Effector memory CD8-positive, alpha-beta T cell (primary cell): Measurements from ENCODE around the gene PIBF1.
A peak's percentile ranks its signal among the peaks of the same experiment; 100 is the strongest.
"Not testable (repeated sequence)": the region's sequence is repeated elsewhere in the genome, so short reads cannot be mapped to it uniquely, and the experiment has no call there.

Experiments used
- ATAC-seq: fragments of 150-1000 bp; cut with Tn5 transposase; replicated peaks from 2 replicates; pipeline ENCODE4 v1.10.0; 2021; ENCODE audit warnings: mild to moderate bottlenecking, moderate library complexity
- DNase-seq, 3 experiments: peaks; one replicate each; pipeline ENCODE4 v3.0.0; 2021
- H3K27ac Mint-ChIP-seq, 2 donors: one replicate each; pipeline ENCODE4 v1.8.0; 2022; ENCODE audit warnings: mild to moderate bottlenecking in 2 of 2, mixed read lengths in 2 of 2, moderate library complexity in 2 of 2
- H3K27me3 Mint-ChIP-seq, 2 donors: one replicate each; pipeline ENCODE4 v1.8.0; 2022; ENCODE audit warnings: mixed read lengths in 2 of 2
- H3K36me3 Mint-ChIP-seq: one replicate; pipeline ENCODE4 v1.8.0; 2022; ENCODE audit warnings: mild to moderate bottlenecking, moderate library complexity, mixed read lengths; ENCODE audit not compliant: insufficient read depth
- H3K4me1 Mint-ChIP-seq, 2 donors: one replicate each; pipeline ENCODE4 v1.8.0; 2022; ENCODE audit warnings: low read depth in 2 of 2, mixed read lengths in 2 of 2
- H3K4me3 Mint-ChIP-seq, 2 donors: one replicate each; pipeline ENCODE4 v1.8.0; 2022; ENCODE audit warnings: mild to moderate bottlenecking in 2 of 2, mixed read lengths in 2 of 2, moderate library complexity in 2 of 2
- H3K9me3 Mint-ChIP-seq, 2 donors: one replicate each; pipeline ENCODE4 v1.8.0; 2022; ENCODE audit warnings: mixed read lengths in 2 of 2

PIBF1 gene

DNA sequence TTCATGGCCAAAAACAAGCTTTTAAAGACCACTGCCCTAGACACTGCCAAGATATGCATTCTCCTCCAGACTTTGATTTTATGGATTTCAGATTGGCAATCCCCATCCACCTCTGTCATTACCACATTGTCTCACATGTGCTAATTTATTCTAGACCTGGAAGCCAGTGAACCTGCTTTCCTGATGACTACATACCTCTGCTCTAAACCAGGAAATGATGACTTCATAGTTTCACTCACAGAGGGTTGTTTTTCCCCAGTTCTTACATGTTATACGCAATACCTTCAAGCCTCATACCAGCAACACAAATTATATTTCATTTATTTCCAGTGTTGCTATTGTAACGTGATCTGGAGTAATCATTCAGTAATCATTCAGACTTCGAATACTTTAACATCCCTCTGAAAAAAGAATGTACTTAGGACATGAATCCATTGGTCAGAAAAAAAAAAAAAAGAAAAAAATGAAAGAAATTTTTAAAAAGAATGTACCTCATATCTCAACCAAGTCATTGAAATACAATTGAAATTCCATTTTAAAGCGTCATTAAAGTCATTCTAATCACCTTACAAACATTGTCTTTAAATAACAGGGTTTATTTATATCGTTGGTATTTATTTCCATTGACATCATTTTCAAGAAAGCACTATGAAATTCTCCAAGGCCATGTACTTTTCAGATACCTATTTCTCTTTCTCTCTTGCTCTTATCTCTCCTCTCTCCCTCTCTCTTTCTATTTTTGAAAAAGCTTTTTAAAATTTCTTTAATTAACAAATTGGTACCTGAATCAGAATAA, 243.5 kb downstream of the PIBF1 start:
- Mint-ChIP-seq H3K9me3 (no peaks in the 10 kb centered on the region), H3K36me3 (peaks cover 6% of the 10 kb centered on the region), H3K4me1 (no peaks in the 10 kb centered on the region), H3K27me3 (no peaks in the 10 kb centered on the region), H3K4me3 (no peak overlapping the region), H3K27ac (peak overlapping the region in 1 of 2 donors; percentile 42)
- no peak for DNase-seq
- ATAC-seq: no peak

- no peak for ATAC-seq
- no peaks in the 10 kb centered on the region for H3K4me1 Mint-ChIP-seq
- H3K9me3 Mint-ChIP-seq: no peaks in the 10 kb centered on the region
These were observed 253.0 kb downstream of the PIBF1 start for GRCh38 chr13:73034901-73035300.

DNA sequence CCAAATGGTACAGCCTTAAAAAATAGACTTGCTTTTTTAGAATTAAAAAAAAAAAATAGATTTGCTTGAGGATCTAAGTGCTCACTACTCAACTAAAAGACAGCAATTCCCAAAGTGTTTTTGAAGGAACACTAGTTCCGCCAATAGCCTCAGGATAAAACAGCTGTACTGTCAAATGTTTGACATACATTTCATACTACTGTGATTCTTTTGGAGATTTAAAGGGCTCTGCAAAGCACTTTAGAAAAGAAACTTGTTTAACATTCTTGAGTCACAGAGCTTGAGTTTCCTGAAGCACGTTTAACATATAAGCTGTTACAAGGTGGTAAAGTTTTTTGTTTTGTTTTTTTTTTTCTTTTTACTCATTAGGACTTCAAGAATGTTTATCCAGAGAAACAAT, 253.7 kb downstream of the PIBF1 start:
- no peak for ATAC-seq
- H3K4me3 Mint-ChIP-seq: no peak overlapping the region
- no peaks in the 10 kb centered on the region for H3K27me3 Mint-ChIP-seq
- no peak overlapping the region for H3K27ac Mint-ChIP-seq
- no peaks in the 10 kb centered on the region for H3K36me3 Mint-ChIP-seq
- no peak for DNase-seq
- no peaks in the 10 kb centered on the region for H3K9me3 Mint-ChIP-seq
- no peaks in the 10 kb centered on the region for H3K4me1 Mint-ChIP-seq

More at GRCh38 chr13:73034901-73035300, 253.0 kb downstream of the PIBF1 start:
- no peak for DNase-seq
- H3K4me3 Mint-ChIP-seq: no peak overlapping the region
- H3K36me3 Mint-ChIP-seq: no peaks in the 10 kb centered on the region
- H3K27ac Mint-ChIP-seq: no peak overlapping the region
- H3K27me3 Mint-ChIP-seq: no peaks in the 10 kb centered on the region

GRCh38 chr13:73036566-73036965, 254.6 kb downstream of the PIBF1 start:
- no peaks in the 10 kb centered on the region for H3K9me3 Mint-ChIP-seq
- no peak overlapping the region for H3K4me3 Mint-ChIP-seq
- DNase-seq: no peak
- no peaks in the 10 kb centered on the region for H3K27me3 Mint-ChIP-seq
- no peaks in the 10 kb centered on the region for H3K36me3 Mint-ChIP-seq
- no peak overlapping the region for H3K27ac Mint-ChIP-seq
- no peaks in the 10 kb centered on the region for H3K4me1 Mint-ChIP-seq
- ATAC-seq: no peak

GRCh38 chr13:73038064-73038463, 256.1 kb downstream of the PIBF1 start:
- H3K4me1 Mint-ChIP-seq: no peaks in the 10 kb centered on the region
- no peak overlapping the region for H3K4me3 Mint-ChIP-seq
- no peaks in the 10 kb centered on the region for H3K36me3 Mint-ChIP-seq
- ATAC-seq (no peak), DNase-seq (no peak)
- H3K9me3 Mint-ChIP-seq: no peaks in the 10 kb centered on the region
- no peaks in the 10 kb centered on the region for H3K27me3 Mint-ChIP-seq
- H3K27ac Mint-ChIP-seq: no peak overlapping the region

- no peak for ATAC-seq
These were observed 257.5 kb downstream of the PIBF1 start for GRCh38 chr13:73039201-73040108.

DNA sequence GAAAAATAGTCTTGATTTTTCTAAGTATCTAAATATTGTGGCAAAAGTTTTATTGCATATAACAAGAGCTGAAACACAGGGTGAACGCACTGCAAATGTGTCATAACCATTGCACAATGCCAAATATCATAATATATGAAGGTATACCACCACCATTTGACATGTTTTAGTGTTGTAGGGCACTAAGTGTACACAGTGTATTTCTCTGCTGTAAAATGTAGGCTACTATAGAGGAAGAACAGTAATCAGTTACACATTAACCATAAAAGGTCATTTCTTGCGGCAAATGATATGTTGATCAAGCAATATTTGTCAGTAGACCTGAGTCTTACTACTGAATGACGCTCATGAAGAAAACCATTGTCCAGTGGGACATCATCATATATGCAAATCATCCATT, 258.6 kb downstream of the PIBF1 start:
- Mint-ChIP-seq H3K36me3 (no peaks in the 10 kb centered on the region), H3K4me1 (no peaks in the 10 kb centered on the region), H3K9me3 (no peaks in the 10 kb centered on the region), H3K27me3 (no peaks in the 10 kb centered on the region), H3K27ac (no peak overlapping the region), H3K4me3 (no peak overlapping the region)
- DNase-seq: no peak
- no peak for ATAC-seq

More at GRCh38 chr13:73039201-73040108, 257.5 kb downstream of the PIBF1 start:
- H3K27me3 Mint-ChIP-seq: no peaks in the 10 kb centered on the region
- H3K9me3 Mint-ChIP-seq: no peaks in the 10 kb centered on the region
- no peaks in the 10 kb centered on the region for H3K36me3 Mint-ChIP-seq
- H3K4me1 Mint-ChIP-seq: no peaks in the 10 kb centered on the region
- H3K27ac Mint-ChIP-seq: peak overlapping the region in 1 of 2 donors; percentile 32
- no peak overlapping the region for H3K4me3 Mint-ChIP-seq
- DNase-seq: no peak

GRCh38 chr13:73040968-73041596, 259.1 kb downstream of the PIBF1 start:
- H3K9me3 Mint-ChIP-seq: no peaks in the 10 kb centered on the region
- no peak overlapping the region for H3K4me3 Mint-ChIP-seq
- no peaks in the 10 kb centered on the region for H3K36me3 Mint-ChIP-seq
- H3K4me1 Mint-ChIP-seq: no peaks in the 10 kb centered on the region
- no peak overlapping the region for H3K27ac Mint-ChIP-seq
- H3K27me3 Mint-ChIP-seq: no peaks in the 10 kb centered on the region
- DNase-seq (no peak), ATAC-seq (no peak)

- H3K27me3 Mint-ChIP-seq: no peaks in the 10 kb centered on the region
- no peaks in the 10 kb centered on the region for H3K4me1 Mint-ChIP-seq
- H3K27ac Mint-ChIP-seq: peak overlapping the region in 1 of 2 donors; percentile 14
- ATAC-seq: no peak
- no peak for DNase-seq
- no peaks in the 10 kb centered on the region for H3K36me3 Mint-ChIP-seq
- no peak overlapping the region for H3K4me3 Mint-ChIP-seq
- H3K9me3 Mint-ChIP-seq: no peaks in the 10 kb centered on the region
These were observed 263.1 kb downstream of the PIBF1 start for GRCh38 chr13:73045031-73045430.

GRCh38 chr13:73048615-73049014, 266.7 kb downstream of the PIBF1 start:
- not testable (repeated sequence) for H3K27ac Mint-ChIP-seq

GRCh38 chr13:73054712-73055111, 272.8 kb downstream of the PIBF1 start:
- H3K4me1 Mint-ChIP-seq: peaks cover 5 to 9% of the 10 kb centered on the region in 2 donors
- H3K4me3 Mint-ChIP-seq: no peak overlapping the region
- H3K27ac Mint-ChIP-seq: no peak overlapping the region
- peaks cover 44 to 48% of the 10 kb centered on the region in 2 donors for H3K27me3 Mint-ChIP-seq
- H3K9me3 Mint-ChIP-seq: no peaks in the 10 kb centered on the region
- no peak for ATAC-seq
- peaks cover 10% of the 10 kb centered on the region for H3K36me3 Mint-ChIP-seq
- DNase-seq: no peak

More at GRCh38 chr13:73048615-73049014, 266.7 kb downstream of the PIBF1 start:
- H3K4me1 Mint-ChIP-seq, H3K36me3 Mint-ChIP-seq, H3K9me3 Mint-ChIP-seq, H3K4me3 Mint-ChIP-seq, ATAC-seq, DNase-seq: not testable (repeated sequence)
- H3K27me3 Mint-ChIP-seq: peaks cover 9 to 13% of the 10 kb centered on the region in 2 donors

- DNase-seq: no peak
- peaks cover 10% of the 10 kb centered on the region for H3K36me3 Mint-ChIP-seq
- H3K4me3 Mint-ChIP-seq: no peak overlapping the region
- H3K27me3 Mint-ChIP-seq: peaks cover 38 to 46% of the 10 kb centered on the region in 2 donors
- ATAC-seq: no peak
- no peak overlapping the region for H3K27ac Mint-ChIP-seq
- H3K9me3 Mint-ChIP-seq: no peaks in the 10 kb centered on the region
- peaks cover 5 to 13% of the 10 kb centered on the region in 2 donors for H3K4me1 Mint-ChIP-seq
These were observed 274.1 kb downstream of the PIBF1 start for GRCh38 chr13:73055813-73056564.

GRCh38 chr13:73056565-73056962, 274.6 kb downstream of the PIBF1 start:
- DNase-seq (no peak), ATAC-seq (no peak)
- H3K36me3 Mint-ChIP-seq: peaks cover 10% of the 10 kb centered on the region
- H3K4me3 Mint-ChIP-seq: no peak overlapping the region
- peaks cover 5 to 13% of the 10 kb centered on the region in 2 donors for H3K4me1 Mint-ChIP-seq
- peaks cover 35 to 42% of the 10 kb centered on the region in 2 donors for H3K27me3 Mint-ChIP-seq
- no peak overlapping the region for H3K27ac Mint-ChIP-seq
- H3K9me3 Mint-ChIP-seq: no peaks in the 10 kb centered on the region
